Mucosa of descending colon (tissue), 3 donors: ENCODE measurements around the gene AMIGO1. TPM values are rescaled to one million over a fixed set of nuclear protein-coding genes. Genes with fewer than 3 reads are reported as not detected.

Experiments used
- ATAC-seq: fragments of 200-7000 bp; cut with Tn5 transposase; one replicate; pipeline ENCODE4 v1.9.1; 2020; ENCODE audit warnings: mild to moderate bottlenecking, moderate library complexity
- DNase-seq, 3 donors: peaks; one replicate each; pipeline ENCODE4 v3.0.0-alpha.2; 2020
- H3K36me3 ChIP-seq: fragments of 200-600 bp; one replicate; pipeline ENCODE4 v1.8.0; 2021; ENCODE audit warnings: low read depth, mild to moderate bottlenecking
- H3K4me1 ChIP-seq: fragments of 200-600 bp; one replicate; pipeline ENCODE4 v1.8.0; 2021; ENCODE audit warnings: low read depth, mild to moderate bottlenecking
- H3K4me3 ChIP-seq: fragments of 200-600 bp; one replicate; pipeline ENCODE4 v1.8.0; 2021; ENCODE audit warnings: mild to moderate bottlenecking
- H3K9me3 ChIP-seq: fragments of 200-600 bp; one replicate; pipeline ENCODE4 v1.8.0; 2021; ENCODE audit warnings: mild to moderate bottlenecking
- intact Hi-C, 2 donors: fragments of 100-400 bp; cut with DNase I in 1 of 2; cut with micrococcal nuclease in 1 of 2; formaldehyde crosslinking; loops; one replicate each; pipeline versions ENCODE4 v1.11.0 to v1.11.1; 2022; cut with DNase I, micrococcal nuclease
- long read RNA-seq, 2 donors: library from polyadenylated mRNA; unstranded; transcript quantifications; one replicate each; pipeline ENCODE4 v2.0.0, GENCODE V29; 2019 to 2021
- total RNA-seq, 3 donors: library from RNA; stranded (reverse); fragmentation: NEBNext Ultra II Directional in 2 of 3; extraction: Animal tissue kit (Norgen Biotek cat#: 25700) in 2 of 3; gene quantifications; one replicate each; pipeline versions ENCODE4 v1.2.1 to v1.2.4, GENCODE V29; 2021 to 2023
- TF ChIP-seq, protein P1 (sequence below): fragments of 200-600 bp; IDR thresholded peaks from one replicate; pipeline ENCODE4 v1.8.0; 2022; ENCODE audit warnings: antibody characterized with exemption, mild to moderate bottlenecking
- donor health status: DM: no; HTN: no; CAD: no; lungs with moderate emphysema.
- donor health status: DM: no; HTN: no; CAD: no.
- donor health status: DM: no; HTN: yes; CAD: no.

AMIGO1 gene, protein sequence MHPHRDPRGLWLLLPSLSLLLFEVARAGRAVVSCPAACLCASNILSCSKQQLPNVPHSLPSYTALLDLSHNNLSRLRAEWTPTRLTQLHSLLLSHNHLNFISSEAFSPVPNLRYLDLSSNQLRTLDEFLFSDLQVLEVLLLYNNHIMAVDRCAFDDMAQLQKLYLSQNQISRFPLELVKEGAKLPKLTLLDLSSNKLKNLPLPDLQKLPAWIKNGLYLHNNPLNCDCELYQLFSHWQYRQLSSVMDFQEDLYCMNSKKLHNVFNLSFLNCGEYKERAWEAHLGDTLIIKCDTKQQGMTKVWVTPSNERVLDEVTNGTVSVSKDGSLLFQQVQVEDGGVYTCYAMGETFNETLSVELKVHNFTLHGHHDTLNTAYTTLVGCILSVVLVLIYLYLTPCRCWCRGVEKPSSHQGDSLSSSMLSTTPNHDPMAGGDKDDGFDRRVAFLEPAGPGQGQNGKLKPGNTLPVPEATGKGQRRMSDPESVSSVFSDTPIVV
- total RNA-seq = 1 to 10 TPM; 2.2 to 9.9 (median 3.9) TPM
- long read RNA-seq, donor 1, full-length matches to known transcripts = 10 of 16 reads
- long read RNA-seq, donor 1, partial matches to known transcripts = 0 of 16 reads
- long read RNA-seq, donor 1, other reads (novel, unspliced or antisense) = 6 of 16 reads
- long read RNA-seq, donor 2 = 0 reads

DNA sequence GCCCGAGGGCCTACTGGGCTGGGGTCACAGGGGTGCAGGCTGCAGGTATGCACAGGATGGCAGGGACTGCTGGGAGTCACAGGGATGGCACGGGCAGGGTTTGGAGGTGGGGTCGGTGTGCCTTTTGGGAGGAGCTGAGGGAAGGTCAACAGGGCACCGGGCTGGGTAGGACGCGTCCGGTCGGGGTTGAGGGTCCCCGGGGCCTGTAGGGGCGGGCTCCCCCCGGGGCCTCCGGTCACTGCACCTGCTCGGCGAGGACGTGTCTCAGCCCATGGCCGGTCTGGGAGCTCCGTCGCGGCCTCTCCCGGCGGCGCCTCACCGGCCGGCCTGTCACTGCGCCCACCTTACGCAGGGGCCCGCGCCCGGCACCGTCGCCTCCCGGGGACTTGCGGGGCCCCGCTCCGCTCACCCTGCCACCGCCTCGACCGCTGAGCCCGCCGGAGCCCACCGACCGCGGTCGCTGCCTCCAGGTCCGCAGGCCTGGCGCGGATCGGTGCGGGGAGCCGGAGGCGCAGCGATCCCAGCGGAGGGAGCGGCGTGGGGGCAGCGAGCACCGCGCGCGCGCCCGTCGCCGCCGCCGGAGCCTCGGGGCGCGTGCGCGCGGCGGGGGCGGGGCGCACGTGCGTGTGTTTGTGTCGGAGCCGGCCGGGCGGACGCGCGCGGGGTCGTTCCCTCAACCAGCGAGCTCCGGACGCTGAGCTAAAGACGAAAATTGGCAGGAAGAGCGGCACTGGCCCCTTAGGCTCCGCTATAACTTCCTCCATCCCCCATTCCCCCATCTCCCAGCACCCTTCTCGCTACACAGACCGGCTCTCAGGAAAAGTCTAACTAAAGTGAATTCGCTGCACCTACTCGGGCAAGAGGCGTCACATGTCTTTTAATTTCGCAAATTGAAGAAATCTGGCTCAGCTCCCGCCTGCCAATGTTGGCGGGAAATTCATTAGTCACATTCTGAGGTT lies at the start of gene AMIGO1:
Gene AMIGO1 (minus strand): TSS at position 552 of the 959 bp plus-strand sequence. CDS start 815 bp downstream, outside the sequence.
- intact Hi-C loops = no loop called here
- TF ChIP-seq, protein P1, sequence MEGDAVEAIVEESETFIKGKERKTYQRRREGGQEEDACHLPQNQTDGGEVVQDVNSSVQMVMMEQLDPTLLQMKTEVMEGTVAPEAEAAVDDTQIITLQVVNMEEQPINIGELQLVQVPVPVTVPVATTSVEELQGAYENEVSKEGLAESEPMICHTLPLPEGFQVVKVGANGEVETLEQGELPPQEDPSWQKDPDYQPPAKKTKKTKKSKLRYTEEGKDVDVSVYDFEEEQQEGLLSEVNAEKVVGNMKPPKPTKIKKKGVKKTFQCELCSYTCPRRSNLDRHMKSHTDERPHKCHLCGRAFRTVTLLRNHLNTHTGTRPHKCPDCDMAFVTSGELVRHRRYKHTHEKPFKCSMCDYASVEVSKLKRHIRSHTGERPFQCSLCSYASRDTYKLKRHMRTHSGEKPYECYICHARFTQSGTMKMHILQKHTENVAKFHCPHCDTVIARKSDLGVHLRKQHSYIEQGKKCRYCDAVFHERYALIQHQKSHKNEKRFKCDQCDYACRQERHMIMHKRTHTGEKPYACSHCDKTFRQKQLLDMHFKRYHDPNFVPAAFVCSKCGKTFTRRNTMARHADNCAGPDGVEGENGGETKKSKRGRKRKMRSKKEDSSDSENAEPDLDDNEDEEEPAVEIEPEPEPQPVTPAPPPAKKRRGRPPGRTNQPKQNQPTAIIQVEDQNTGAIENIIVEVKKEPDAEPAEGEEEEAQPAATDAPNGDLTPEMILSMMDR = no peak
- peak within 1 kb of the TSS; percentile 36 for H3K4me3 ChIP-seq
- peak in 2 of 3 donors; percentile 75 to 76 for DNase-seq
- no peaks in the 10 kb centered on the region for H3K36me3 ChIP-seq
- no peaks in the 10 kb centered on the region for H3K4me1 ChIP-seq
- peak; percentile 91 for ATAC-seq
- H3K9me3 ChIP-seq = no peaks in the 10 kb centered on the region

GRCh38 chr1:109557520-109557919 lies 48.0 kb upstream of the AMIGO1 start:
- no peak for ATAC-seq
- TF ChIP-seq, protein P1 = no peak

GRCh38 chr1:109556563-109556962 lies 47.0 kb upstream of the AMIGO1 start:
- TF ChIP-seq, protein P1 = no peak
- ATAC-seq = no peak
- Histone ChIP-seq H3K9me3 (no peaks in the 10 kb centered on the region), H3K4me3 (no peak overlapping the region), H3K36me3 (no peaks in the 10 kb centered on the region), H3K4me1 (peaks cover 29% of the 10 kb centered on the region)
- DNase-seq = no peak
- intact Hi-C loops = no loop called here

More at GRCh38 chr1:109557520-109557919, 48.0 kb upstream of the AMIGO1 start:
- intact Hi-C loops = no loop called here
- Histone ChIP-seq H3K4me1 (peaks cover 30% of the 10 kb centered on the region), H3K36me3 (no peaks in the 10 kb centered on the region), H3K9me3 (no peaks in the 10 kb centered on the region), H3K4me3 (no peak overlapping the region)
- no peak for DNase-seq

DNA sequence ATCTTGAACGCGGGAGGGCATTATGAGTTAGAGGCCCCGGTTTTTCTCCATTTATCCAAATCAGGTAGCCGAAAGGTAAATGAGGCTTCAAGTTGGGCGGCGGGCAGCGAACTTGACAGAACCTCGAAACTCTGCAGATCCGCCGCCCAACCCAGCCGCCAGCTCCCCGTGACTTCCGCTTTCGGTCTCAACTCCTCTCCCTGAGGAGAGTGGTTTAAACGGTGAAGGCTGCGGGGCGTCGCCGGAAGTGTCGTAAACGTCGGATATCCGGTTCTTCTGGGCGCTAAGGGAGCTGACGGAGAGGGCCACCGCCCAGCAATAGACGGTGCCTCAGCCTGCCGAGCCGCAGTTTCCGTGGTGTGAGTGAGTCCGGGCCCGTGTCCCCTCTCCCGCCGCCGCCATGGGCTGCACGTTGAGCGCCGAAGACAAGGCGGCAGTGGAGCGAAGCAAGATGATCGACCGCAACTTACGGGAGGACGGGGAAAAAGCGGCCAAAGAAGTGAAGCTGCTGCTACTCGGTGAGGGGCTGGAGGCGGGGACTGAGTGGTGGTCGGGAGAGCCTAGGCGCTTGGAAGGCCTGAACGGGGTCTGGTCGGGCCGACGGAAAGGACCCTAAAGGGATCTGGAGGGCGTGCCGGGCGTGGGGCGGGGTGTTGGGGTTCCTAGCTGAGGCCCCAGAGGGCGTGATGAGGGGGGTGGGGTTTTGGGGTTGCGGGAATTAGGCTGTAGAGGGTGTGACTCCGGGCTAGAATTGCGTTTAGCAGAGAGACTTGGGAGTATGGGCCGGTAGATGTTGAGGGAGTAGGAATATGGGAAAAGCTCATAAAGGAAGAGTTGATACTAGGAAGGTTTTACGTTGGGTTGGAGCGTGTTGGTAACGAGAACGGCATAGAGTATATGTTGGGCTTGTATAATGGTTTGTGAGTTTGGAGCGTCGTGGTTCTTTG lies 39.1 kb upstream of the AMIGO1 start, which contains the start of gene GNAI3:
Gene GNAI3 (plus strand): TSS at position 295 of the 947 bp plus-strand sequence. CDS start 106 bp downstream, at position 401.
- intact Hi-C loops = loop anchor here (5.0 to 10.0 kb wide), 4 partner anchors 86 to 436 kb away; partner anchors contain the start of genes AHCYL1 (in 1 of the 2) and EPS8L3 (in 1 of the 2)
- peak; percentile 98 to 99 (median 99) for DNase-seq
- peak; percentile 98 for ATAC-seq
- Histone ChIP-seq H3K4me1 (peaks cover 43% of the 10 kb centered on the region), H3K9me3 (no peaks in the 10 kb centered on the region), H3K36me3 (no peaks in the 10 kb centered on the region), H3K4me3 (peak within 1 kb of the TSS; percentile 65)
- TF ChIP-seq, protein P1 = no peak
